Right lobe of liver (tissue), 6 donors: ENCODE measurements around the gene MZF1. TPM values are rescaled to one million over a fixed set of nuclear protein-coding genes. Genes with fewer than 3 reads are reported as not detected.
"Not testable (repeated sequence)": the region's sequence is repeated elsewhere in the genome, so short reads cannot be mapped to it uniquely, and the experiment has no call there.

ENCODE experiments used
- ATAC-seq, 4 donors: fragments of 200-7000 bp; cut with Tn5 transposase; one replicate each; pipeline ENCODE4 v1.9.1; 2020; ENCODE audit warnings: mild to moderate bottlenecking in 4 of 4, moderate library complexity in 4 of 4
- DNase-seq, 3 donors: peaks; one replicate each; pipeline ENCODE4 v3.0.0-alpha.2; 2020
- H3K27ac ChIP-seq, 3 donors: fragments of 200-600 bp; one replicate each; pipeline ENCODE4 v1.8.0; 2022
- H3K27me3 ChIP-seq, 2 donors: fragments of 200-600 bp; one replicate each; pipeline ENCODE4 v1.8.0; 2022
- H3K36me3 ChIP-seq, 4 donors: fragments of 200-600 bp; sonication (generic) in 1 of 4; one replicate each; pipeline versions ENCODE4 v1.5.1 to v1.8.0; 2017 to 2022; ENCODE audit warnings: control low read depth in 1 of 4
- H3K4me1 ChIP-seq, 4 donors: fragments of 200-600 bp; sonication (generic) in 1 of 4; one replicate each; pipeline versions ENCODE4 v1.5.1 to v1.8.0; 2017 to 2022; ENCODE audit warnings: control low read depth in 1 of 4
- H3K4me3 ChIP-seq, 3 donors: fragments of 200-600 bp; one replicate each; pipeline ENCODE4 v1.8.0; 2022
- H3K9me3 ChIP-seq, 4 donors: fragments of 200-600 bp; sonication (generic) in 1 of 4; one replicate each; pipeline versions ENCODE4 v1.5.1 to v1.8.0; 2017 to 2022; ENCODE audit warnings: control low read depth in 1 of 4
- POLR2A ChIP-seq: fragments of 450-650 bp; IDR thresholded peaks from one replicate; pipeline ENCODE4 v1.6.1; 2017; ENCODE audit warnings: antibody characterized with exemption, mild to moderate bottlenecking
- WGBS: methylation state at CpG from one replicate; pipeline ENCODE4 v1.1.6; 2018; ENCODE audit warnings: low coverage, low lambda C conversion rate; ENCODE audit not compliant: insufficient coverage; ENCODE audit errors: missing lambda C conversion rate; 5-methylcytosine and 5-hydroxymethylcytosine counted together
- intact Hi-C, 2 donors: fragments of 100-400 bp; cut with DNase I; formaldehyde crosslinking; loops; one replicate each; pipeline versions ENCODE4 v1.11.2 to v1.14.1; 2022
- total RNA-seq, 6 experiments: library from RNA; depleted of rRNA in 2 of 6; stranded (reverse); fragments of >200 nt in 2 of 6; fragmentation: NEBNext Ultra II Directional in 3 of 6; extraction: Animal tissue kit (Norgen Biotek cat#: 25700) in 3 of 6; gene quantifications; one replicate each; pipeline versions ENCODE4 v1.1.0 to v1.2.4, GENCODE V29; 2016 to 2023
- TF ChIP-seq, protein P1 (sequence below), 4 donors: fragments of 200-600 bp in 3 of 4; fragments of 450-650 bp in 1 of 4; IDR thresholded peaks; one replicate each; pipeline versions ENCODE4 v1.5.1 to v1.8.0; 2016 to 2022; ENCODE audit warnings: antibody characterized with exemption in 4 of 4, mild to moderate bottlenecking in 2 of 4
- donor health status: DM: no; HTN: yes; CAD: no.
- donor health status: DM: no; HTN: no; CAD: no.
- donor health status: DM: no; HTN: no; CAD: no.
- donor health status: DM: no; HTN: yes; CAD: no.
- donor health status: DM: no; HTN: yes; CAD: no.

MZF1 gene
- total RNA-seq, 6 experiments from 2014 or later = 8.2 to 19.9 (median 14.1) TPM

GRCh38 chr19:58544591-58545285 lies 28.4 kb downstream of the MZF1 start:
- H3K9me3 ChIP-seq = no peaks in the 10 kb centered on the region
- peak in 2 of 3 donors; percentile 71 to 75 for DNase-seq

DNA sequence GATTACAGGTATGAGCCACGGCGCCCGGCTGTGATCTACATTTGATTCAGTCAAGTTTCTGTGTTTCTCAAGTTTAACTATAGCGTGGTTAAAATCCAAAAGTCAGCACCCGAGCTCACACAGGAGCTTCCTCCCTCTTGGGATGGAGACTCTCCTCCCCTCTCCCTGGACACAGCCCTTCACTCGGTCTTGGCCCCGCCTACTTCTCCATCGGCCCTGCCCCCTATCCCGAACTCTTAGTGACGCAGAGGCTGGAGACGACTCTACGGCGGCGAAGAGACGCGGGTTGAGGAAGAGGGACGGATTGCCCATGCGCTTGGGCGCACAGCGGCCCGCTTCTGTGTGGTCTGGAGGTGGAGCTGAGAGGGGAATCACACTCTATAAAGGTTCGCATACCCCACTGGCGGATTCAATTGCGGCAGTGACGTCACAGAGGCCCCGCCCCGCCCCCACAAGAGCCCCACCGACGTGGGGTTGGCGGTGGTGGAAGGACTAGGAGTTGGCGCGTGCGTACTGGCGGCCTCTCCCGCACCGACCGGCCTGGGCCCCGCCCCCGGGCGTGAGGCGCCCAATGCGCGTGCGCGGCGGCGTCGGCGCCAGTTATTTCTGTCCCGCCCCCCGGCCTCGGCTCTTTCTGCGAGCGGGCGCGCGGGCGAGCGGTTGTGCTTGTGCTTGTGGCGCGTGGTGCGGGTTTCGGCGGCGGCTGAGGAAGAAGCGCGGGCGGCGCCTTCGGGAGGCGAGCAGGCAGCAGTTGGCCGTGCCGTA lies 29.1 kb downstream of the MZF1 start, which contains the start of gene TRIM28:
TRIM28 (plus strand) TSS at position 239 of the 765 bp plus-strand sequence. CDS start 694 bp downstream, outside the sequence.
- H3K4me3 ChIP-seq = peak within 1 kb of the TSS; percentile 77 to 89 (median 88)
- intact Hi-C loops = no loop called here
- H3K9me3 ChIP-seq = no peaks in the 10 kb centered on the region
- TF ChIP-seq, protein P1, sequence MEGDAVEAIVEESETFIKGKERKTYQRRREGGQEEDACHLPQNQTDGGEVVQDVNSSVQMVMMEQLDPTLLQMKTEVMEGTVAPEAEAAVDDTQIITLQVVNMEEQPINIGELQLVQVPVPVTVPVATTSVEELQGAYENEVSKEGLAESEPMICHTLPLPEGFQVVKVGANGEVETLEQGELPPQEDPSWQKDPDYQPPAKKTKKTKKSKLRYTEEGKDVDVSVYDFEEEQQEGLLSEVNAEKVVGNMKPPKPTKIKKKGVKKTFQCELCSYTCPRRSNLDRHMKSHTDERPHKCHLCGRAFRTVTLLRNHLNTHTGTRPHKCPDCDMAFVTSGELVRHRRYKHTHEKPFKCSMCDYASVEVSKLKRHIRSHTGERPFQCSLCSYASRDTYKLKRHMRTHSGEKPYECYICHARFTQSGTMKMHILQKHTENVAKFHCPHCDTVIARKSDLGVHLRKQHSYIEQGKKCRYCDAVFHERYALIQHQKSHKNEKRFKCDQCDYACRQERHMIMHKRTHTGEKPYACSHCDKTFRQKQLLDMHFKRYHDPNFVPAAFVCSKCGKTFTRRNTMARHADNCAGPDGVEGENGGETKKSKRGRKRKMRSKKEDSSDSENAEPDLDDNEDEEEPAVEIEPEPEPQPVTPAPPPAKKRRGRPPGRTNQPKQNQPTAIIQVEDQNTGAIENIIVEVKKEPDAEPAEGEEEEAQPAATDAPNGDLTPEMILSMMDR (IDR thresholded peaks at IDR 0.05) = no peak
- TF ChIP-seq POLR2A = peak; percentile 96
- peaks cover 0 to 15% (median 7%) of the 10 kb centered on the region in 4 donors for H3K4me1 ChIP-seq
- peaks cover 10 to 19% (median 17%) of the 10 kb centered on the region in 4 donors for H3K36me3 ChIP-seq
- peak within 1 kb of the TSS; percentile 95 to 99 (median 97) for H3K27ac ChIP-seq
- peak; percentile 93 to 97 (median 95) for ATAC-seq
- WGBS = under 1% methylated on average over 27 of the region's 73 CpGs
- peak; percentile 98 to 99 (median 99) for DNase-seq
- no peaks in the 10 kb centered on the region for H3K27me3 ChIP-seq

More at GRCh38 chr19:58544591-58545285, 28.4 kb downstream of the MZF1 start:
- H3K4me3 ChIP-seq = peak overlapping the region; percentile 77 to 89 (median 88)
- H3K27ac ChIP-seq = peak overlapping the region; percentile 95 to 99 (median 97)
- ATAC-seq = peak; percentile 1 to 25 (median 10)
- intact Hi-C loops = no loop called here
- H3K36me3 ChIP-seq = peaks cover 17 to 27% (median 23%) of the 10 kb centered on the region in 4 donors
- peaks cover 0 to 15% (median 7%) of the 10 kb centered on the region in 4 donors for H3K4me1 ChIP-seq
- no peaks in the 10 kb centered on the region for H3K27me3 ChIP-seq
- WGBS = 2% methylated on average over 20 of the region's 92 CpGs
- TF ChIP-seq POLR2A = no peak
- TF ChIP-seq, protein P1 (IDR thresholded peaks at IDR 0.05) = no peak

DNA sequence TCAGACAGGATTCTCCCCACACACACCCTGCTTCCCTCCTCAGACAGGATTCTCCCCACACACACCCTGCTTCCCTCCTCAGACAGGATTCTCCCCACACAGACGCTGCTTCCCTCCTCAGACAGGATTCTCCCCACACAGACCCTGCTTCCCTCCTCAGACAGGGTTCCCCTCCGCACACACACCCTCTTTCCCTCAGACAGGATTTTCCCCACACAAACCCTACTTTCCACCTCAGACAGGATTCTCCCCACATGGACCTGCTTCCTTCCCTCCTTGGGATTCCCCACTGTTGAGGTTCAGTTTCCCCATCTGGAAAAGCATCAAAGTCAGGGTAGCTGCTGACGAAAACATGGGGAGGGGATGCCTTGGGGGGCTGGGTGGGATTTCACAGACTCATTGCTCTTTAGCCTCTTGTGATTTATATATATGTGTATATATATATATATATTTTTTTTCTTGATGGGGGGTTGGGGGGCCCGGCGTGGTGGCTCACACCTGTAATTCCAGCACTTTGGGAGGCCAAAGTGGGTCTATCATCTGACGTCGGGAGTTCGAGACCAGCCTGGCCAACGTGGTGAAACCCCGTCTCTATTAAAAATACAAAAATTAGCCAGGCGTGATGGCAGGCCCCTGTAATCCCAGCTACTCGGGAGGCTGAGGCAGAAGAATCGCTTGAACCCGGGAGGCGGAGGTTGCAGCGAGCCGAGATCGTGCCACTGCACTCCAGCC lies 30.3 kb downstream of the MZF1 start:
- H3K9me3 ChIP-seq, ATAC-seq, H3K36me3 ChIP-seq, H3K27me3 ChIP-seq, intact Hi-C loops, DNase-seq: not testable (repeated sequence)
- Histone ChIP-seq H3K4me1 (peaks cover 0 to 15% (median 7%) of the 10 kb centered on the region in 4 donors), H3K27ac (peak overlapping the region in 2 of 3 donors; percentile 95 to 99), H3K4me3 (peak overlapping the region in 1 of 3 donors; percentile 88)
- 79% methylated on average over 18 of the region's 18 CpGs for WGBS

GRCh38 chr19:58539169-58539559 lies 34.0 kb downstream of the MZF1 start:
- intact Hi-C loops, DNase-seq, H3K9me3 ChIP-seq, H3K4me1 ChIP-seq, H3K27ac ChIP-seq, H3K27me3 ChIP-seq, H3K4me3 ChIP-seq, ATAC-seq, H3K36me3 ChIP-seq: not testable (repeated sequence)
